ENCODE results near the gene ABT1.

DNA sequence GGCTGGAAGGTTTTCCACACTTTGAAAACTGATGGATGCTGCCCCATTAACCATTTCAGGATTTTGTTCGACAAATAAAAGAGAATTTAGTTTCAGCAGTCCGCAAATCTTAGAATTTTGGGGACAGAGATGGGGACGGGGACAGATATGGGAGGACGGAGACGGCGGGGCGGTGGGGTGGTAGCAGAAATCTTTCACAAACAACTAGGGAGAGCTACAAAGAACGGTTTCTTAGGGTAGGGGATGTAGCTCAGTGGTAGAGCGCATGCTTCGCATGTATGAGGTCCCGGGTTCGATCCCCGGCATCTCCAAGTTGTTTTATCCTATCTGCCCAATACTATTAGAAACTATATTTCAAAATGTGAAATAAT lies 43.5 kb upstream of the ABT1 start:
- TF ChIP-seq, protein P1, sequence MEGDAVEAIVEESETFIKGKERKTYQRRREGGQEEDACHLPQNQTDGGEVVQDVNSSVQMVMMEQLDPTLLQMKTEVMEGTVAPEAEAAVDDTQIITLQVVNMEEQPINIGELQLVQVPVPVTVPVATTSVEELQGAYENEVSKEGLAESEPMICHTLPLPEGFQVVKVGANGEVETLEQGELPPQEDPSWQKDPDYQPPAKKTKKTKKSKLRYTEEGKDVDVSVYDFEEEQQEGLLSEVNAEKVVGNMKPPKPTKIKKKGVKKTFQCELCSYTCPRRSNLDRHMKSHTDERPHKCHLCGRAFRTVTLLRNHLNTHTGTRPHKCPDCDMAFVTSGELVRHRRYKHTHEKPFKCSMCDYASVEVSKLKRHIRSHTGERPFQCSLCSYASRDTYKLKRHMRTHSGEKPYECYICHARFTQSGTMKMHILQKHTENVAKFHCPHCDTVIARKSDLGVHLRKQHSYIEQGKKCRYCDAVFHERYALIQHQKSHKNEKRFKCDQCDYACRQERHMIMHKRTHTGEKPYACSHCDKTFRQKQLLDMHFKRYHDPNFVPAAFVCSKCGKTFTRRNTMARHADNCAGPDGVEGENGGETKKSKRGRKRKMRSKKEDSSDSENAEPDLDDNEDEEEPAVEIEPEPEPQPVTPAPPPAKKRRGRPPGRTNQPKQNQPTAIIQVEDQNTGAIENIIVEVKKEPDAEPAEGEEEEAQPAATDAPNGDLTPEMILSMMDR (IDR thresholded peaks at IDR 0.05) = no peak
- no peak for TF ChIP-seq RAD21 (IDR thresholded peaks at IDR 0.05; ENCODE audit: low read length)
- TF ChIP-seq TAF1 (IDR thresholded peaks at IDR 0.05; ENCODE audit: borderline replicate concordance, low read depth, low read length) = no peak
- TF ChIP-seq, protein P2, sequence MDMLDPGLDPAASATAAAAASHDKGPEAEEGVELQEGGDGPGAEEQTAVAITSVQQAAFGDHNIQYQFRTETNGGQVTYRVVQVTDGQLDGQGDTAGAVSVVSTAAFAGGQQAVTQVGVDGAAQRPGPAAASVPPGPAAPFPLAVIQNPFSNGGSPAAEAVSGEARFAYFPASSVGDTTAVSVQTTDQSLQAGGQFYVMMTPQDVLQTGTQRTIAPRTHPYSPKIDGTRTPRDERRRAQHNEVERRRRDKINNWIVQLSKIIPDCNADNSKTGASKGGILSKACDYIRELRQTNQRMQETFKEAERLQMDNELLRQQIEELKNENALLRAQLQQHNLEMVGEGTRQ (IDR thresholded peaks at IDR 0.05; ENCODE audit: borderline replicate concordance, low read depth, low read length) = no peak
- TF ChIP-seq GATA2 (CRISPR knock-in tag; IDR thresholded peaks at IDR 0.05) = no peak
- no peak for TF ChIP-seq POLR2AphosphoS5 (IDR thresholded peaks at IDR 0.05; ENCODE audit: low read depth, low read length)
- TF ChIP-seq EZH2phosphoT487 (IDR thresholded peaks at IDR 0.05; ENCODE audit: borderline replicate concordance, low read depth) = no peak
- no peak for TF ChIP-seq SIN3A (IDR thresholded peaks at IDR 0.05; ENCODE audit: borderline replicate concordance, low read depth, low read length)
- peak; percentile 34; the same call in 1 of the 2 replicates for TF ChIP-seq RCOR1 (IDR thresholded peaks at IDR 0.05; ENCODE audit: low read length)
- TF ChIP-seq RXRA (IDR thresholded peaks at IDR 0.05; ENCODE audit: borderline replicate concordance, low read depth) = no peak
- TF ChIP-seq FOXJ3 (CRISPR knock-in tag; IDR thresholded peaks at IDR 0.05) = no peak
- no peak for TF ChIP-seq RFX5 (IDR thresholded peaks at IDR 0.05; ENCODE audit: low read length)
- TF ChIP-seq, protein P3, sequence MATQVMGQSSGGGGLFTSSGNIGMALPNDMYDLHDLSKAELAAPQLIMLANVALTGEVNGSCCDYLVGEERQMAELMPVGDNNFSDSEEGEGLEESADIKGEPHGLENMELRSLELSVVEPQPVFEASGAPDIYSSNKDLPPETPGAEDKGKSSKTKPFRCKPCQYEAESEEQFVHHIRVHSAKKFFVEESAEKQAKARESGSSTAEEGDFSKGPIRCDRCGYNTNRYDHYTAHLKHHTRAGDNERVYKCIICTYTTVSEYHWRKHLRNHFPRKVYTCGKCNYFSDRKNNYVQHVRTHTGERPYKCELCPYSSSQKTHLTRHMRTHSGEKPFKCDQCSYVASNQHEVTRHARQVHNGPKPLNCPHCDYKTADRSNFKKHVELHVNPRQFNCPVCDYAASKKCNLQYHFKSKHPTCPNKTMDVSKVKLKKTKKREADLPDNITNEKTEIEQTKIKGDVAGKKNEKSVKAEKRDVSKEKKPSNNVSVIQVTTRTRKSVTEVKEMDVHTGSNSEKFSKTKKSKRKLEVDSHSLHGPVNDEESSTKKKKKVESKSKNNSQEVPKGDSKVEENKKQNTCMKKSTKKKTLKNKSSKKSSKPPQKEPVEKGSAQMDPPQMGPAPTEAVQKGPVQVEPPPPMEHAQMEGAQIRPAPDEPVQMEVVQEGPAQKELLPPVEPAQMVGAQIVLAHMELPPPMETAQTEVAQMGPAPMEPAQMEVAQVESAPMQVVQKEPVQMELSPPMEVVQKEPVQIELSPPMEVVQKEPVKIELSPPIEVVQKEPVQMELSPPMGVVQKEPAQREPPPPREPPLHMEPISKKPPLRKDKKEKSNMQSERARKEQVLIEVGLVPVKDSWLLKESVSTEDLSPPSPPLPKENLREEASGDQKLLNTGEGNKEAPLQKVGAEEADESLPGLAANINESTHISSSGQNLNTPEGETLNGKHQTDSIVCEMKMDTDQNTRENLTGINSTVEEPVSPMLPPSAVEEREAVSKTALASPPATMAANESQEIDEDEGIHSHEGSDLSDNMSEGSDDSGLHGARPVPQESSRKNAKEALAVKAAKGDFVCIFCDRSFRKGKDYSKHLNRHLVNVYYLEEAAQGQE (IDR thresholded peaks at IDR 0.05; ENCODE audit: low read depth, low read length) = peak; percentile 29; the same call in 1 of the 2 replicates

Measured in SK-N-SH (cell line).